CD14-positive monocyte (primary cell): ENCODE results near the gene SPAG16. TPM values are rescaled to one million over a fixed set of nuclear protein-coding genes. Genes with fewer than 3 reads are reported as not detected.

ENCODE experiments used
- DNase-seq, 3 donors: peaks; one replicate each; pipeline ENCODE4 v3.0.0-alpha.2; 2011 to 2022
- H2AFZ ChIP-seq: 2 replicates; pipeline ENCODE4 v1.6.0; 2012; ENCODE audit warnings: mild to moderate bottlenecking, low read depth, low read length, inconsistent platforms; ENCODE audit not compliant: insufficient read depth, poor library complexity, severe bottlenecking
- H3K27ac ChIP-seq, 2 donors: 1 replicate in 1 of 2; 2 replicates in 1 of 2; pipeline ENCODE4 v1.5.1; 2012 to 2013; ENCODE audit warnings: low read length in 2 of 2, control low read depth in 1 of 2, inconsistent platforms in 1 of 2, low read depth in 1 of 2, mild to moderate bottlenecking in 1 of 2
- H3K27me3 ChIP-seq, 2 donors: one replicate each; pipeline versions ENCODE4 v1.6.0 to v1.6.1; 2011 to 2013; ENCODE audit warnings: low read length in 2 of 2; ENCODE audit not compliant: control insufficient read depth in 2 of 2, insufficient read depth in 2 of 2
- H3K36me3 ChIP-seq, 2 donors: replicated peaks in 1 of 2; 1 replicate in 1 of 2; 2 replicates in 1 of 2; pipeline versions ENCODE4 v1.5.1 to v1.6.1; 2012 to 2013; ENCODE audit warnings: low read length in 2 of 2, control low read depth in 1 of 2, inconsistent platforms in 1 of 2, mild to moderate bottlenecking in 1 of 2; ENCODE audit not compliant: insufficient read depth in 2 of 2, control insufficient read depth in 1 of 2
- H3K4me1 ChIP-seq, 2 donors: 1 replicate in 1 of 2; 2 replicates in 1 of 2; pipeline versions ENCODE4 v1.5.1 to v1.6.1; 2012 to 2013; ENCODE audit warnings: low read length in 2 of 2, control low read depth in 1 of 2, inconsistent platforms in 1 of 2, mild to moderate bottlenecking in 1 of 2, moderate library complexity in 1 of 2; ENCODE audit not compliant: insufficient read depth in 2 of 2, control insufficient read depth in 1 of 2
- H3K4me2 ChIP-seq: replicated peaks from 2 replicates; pipeline ENCODE3; 2012; ENCODE audit warnings: low read length, moderate library complexity, mild to moderate bottlenecking; ENCODE audit not compliant: poor library complexity, severe bottlenecking; ENCODE audit errors: extremely low read depth
- H3K4me3 ChIP-seq, 3 experiments: fragments of 200-600 bp in 1 of 3; sonication (generic) in 1 of 3; replicated peaks in 1 of 3; 1 replicate in 2 of 3; 2 replicates in 1 of 3; pipeline ENCODE4 v1.5.1; 2011 to 2013; ENCODE audit warnings: low read length in 3 of 3, mild to moderate bottlenecking in 3 of 3, control low read depth in 2 of 3, low read depth in 2 of 3, inconsistent platforms in 1 of 3, moderate library complexity in 1 of 3
- H3K79me2 ChIP-seq: 2 replicates; pipeline ENCODE4 v1.6.0; 2012; ENCODE audit warnings: mild to moderate bottlenecking, control low read depth, inconsistent platforms, low read length, moderate library complexity; ENCODE audit not compliant: insufficient read depth
- H3K9ac ChIP-seq: 2 replicates; pipeline ENCODE4 v1.6.0; 2017; ENCODE audit warnings: low read length, mild to moderate bottlenecking; ENCODE audit not compliant: insufficient read depth, poor library complexity, severe bottlenecking
- H3K9me3 ChIP-seq, 2 donors: replicated peaks in 1 of 2; 1 replicate in 1 of 2; 2 replicates in 1 of 2; pipeline versions ENCODE4 v1.5.1 to v1.6.1; 2012 to 2013; ENCODE audit warnings: low read length in 2 of 2, control low read depth in 1 of 2; ENCODE audit not compliant: control insufficient read depth in 1 of 2, insufficient read depth in 1 of 2
- H4K20me1 ChIP-seq: 2 replicates; pipeline ENCODE4 v1.6.0; 2012; ENCODE audit warnings: mild to moderate bottlenecking, low read length, control low read depth, moderate library complexity; ENCODE audit not compliant: insufficient read depth
- H3K27ac Mint-ChIP-seq, 7 donors: one replicate each; pipeline ENCODE4 v1.8.0; 2020; ENCODE audit warnings: mild to moderate bottlenecking in 7 of 7, mixed read lengths in 7 of 7, moderate library complexity in 6 of 7, inconsistent platforms in 2 of 7
- H3K27me3 Mint-ChIP-seq, 3 donors: one replicate each; pipeline ENCODE4 v1.8.0; 2021 to 2022; ENCODE audit warnings: low read depth in 3 of 3, mild to moderate bottlenecking in 3 of 3, mixed read lengths in 3 of 3, moderate library complexity in 3 of 3, inconsistent platforms in 1 of 3
- H3K36me3 Mint-ChIP-seq, 2 donors: one replicate each; pipeline ENCODE4 v1.8.0; 2020; ENCODE audit warnings: mixed read lengths in 2 of 2, inconsistent platforms in 1 of 2, mild to moderate bottlenecking in 1 of 2
- H3K4me1 Mint-ChIP-seq: one replicate; pipeline ENCODE4 v1.8.0; 2020; ENCODE audit warnings: mild to moderate bottlenecking, mixed read lengths
- H3K4me3 Mint-ChIP-seq, 2 donors: one replicate each; pipeline ENCODE4 v1.8.0; 2020; ENCODE audit warnings: mild to moderate bottlenecking in 2 of 2, mixed read lengths in 2 of 2, moderate library complexity in 1 of 2
- H3K9me3 Mint-ChIP-seq, 7 donors: one replicate each; pipeline ENCODE4 v1.8.0; 2020 to 2022; ENCODE audit warnings: mixed read lengths in 7 of 7, mild to moderate bottlenecking in 6 of 7, moderate library complexity in 6 of 7, inconsistent platforms in 2 of 7
- CTCF ChIP-seq: fragments of 200-600 bp; IDR thresholded peaks from one replicate; pipeline ENCODE4 v1.8.0; 2022; ENCODE audit warnings: antibody characterized with exemption, mild to moderate bottlenecking
- WGBS: methylation state at CpG from one replicate; pipeline ENCODE4 v1.1.5; 2013; ENCODE audit warnings: missing lambda C conversion rate; ENCODE audit not compliant: insufficient coverage; 5-methylcytosine and 5-hydroxymethylcytosine counted together
- intact Hi-C, 2 donors: fragments of 100-400 bp; cut with micrococcal nuclease; formaldehyde crosslinking; loops; one replicate each; pipeline versions ENCODE4 v1.15.0 to v1.15.1; 2023
- polyA plus RNA-seq, 3 donors: library from polyadenylated mRNA; depleted of rRNA in 1 of 3; unstranded in 2 of 3; stranded (reverse) in 1 of 3; fragments of 300-500 nt in 2 of 3; fragments of >200 nt in 1 of 3; fragmentation: Illumina TruSeq in 2 of 3; gene quantifications; 1 replicate in 2 of 3; 2 replicates in 1 of 3; pipeline ENCODE4 v1.2.3, GENCODE V29; 2012 to 2021

SPAG16 gene
- polyA plus RNA-seq, 3 donors = 0.12 to 0.30 TPM; not detected in 1

GRCh38 chr2:213566846-213567245 lies 282.6 kb downstream of the SPAG16 start:
- intact Hi-C loops = no loop called here
- no peak overlapping the region for H2AFZ ChIP-seq
- no peak overlapping the region for H3K4me2 ChIP-seq
- Mint-ChIP-seq H3K4me3 (no peak overlapping the region), H3K9me3 (peaks cover 0 to 10% (median 4%) of the 10 kb centered on the region in 7 donors), H3K36me3 (no peaks in the 10 kb centered on the region), H3K27ac (no peak overlapping the region), H3K4me1 (no peaks in the 10 kb centered on the region), H3K27me3 (no peaks in the 10 kb centered on the region)
- no peak for DNase-seq
- H3K36me3 ChIP-seq = no peaks in the 10 kb centered on the region
- H3K27me3 ChIP-seq = no peaks in the 10 kb centered on the region
- TF ChIP-seq CTCF = no peak
- no peaks in the 10 kb centered on the region for H3K4me1 ChIP-seq
- no peaks in the 10 kb centered on the region for H3K79me2 ChIP-seq
- no peak overlapping the region for H3K27ac ChIP-seq
- no peak overlapping the region for H3K4me3 ChIP-seq
- H4K20me1 ChIP-seq = no peaks in the 10 kb centered on the region
- H3K9ac ChIP-seq = no peak overlapping the region
- H3K9me3 ChIP-seq = peaks cover 0 to 8% of the 10 kb centered on the region in 2 donors

- no peaks in the 10 kb centered on the region for H3K27me3 ChIP-seq
- intact Hi-C loops = no loop called here
- H2AFZ ChIP-seq = no peak overlapping the region
- H3K27ac ChIP-seq = no peak overlapping the region
- TF ChIP-seq CTCF = no peak
- Mint-ChIP-seq H3K36me3 (no peaks in the 10 kb centered on the region), H3K9me3 (peaks cover 0 to 12% (median 4%) of the 10 kb centered on the region in 7 donors), H3K4me1 (no peaks in the 10 kb centered on the region), H3K4me3 (no peak overlapping the region), H3K27me3 (peaks cover 0 to 3% (median 0%) of the 10 kb centered on the region in 3 donors), H3K27ac (no peak overlapping the region)
- H3K9ac ChIP-seq = no peak overlapping the region
- H3K9me3 ChIP-seq = peaks cover 0 to 4% of the 10 kb centered on the region in 2 donors
- no CpG with 5 or more reads among the region's 1 CpG for WGBS
- H3K36me3 ChIP-seq = no peaks in the 10 kb centered on the region
- no peaks in the 10 kb centered on the region for H3K4me1 ChIP-seq
- no peaks in the 10 kb centered on the region for H3K79me2 ChIP-seq
- H3K4me2 ChIP-seq = no peak overlapping the region
- H4K20me1 ChIP-seq = no peaks in the 10 kb centered on the region
- DNase-seq = no peak
- no peak overlapping the region for H3K4me3 ChIP-seq
Measured at GRCh38 chr2:213609570-213610170, 325.4 kb downstream of the SPAG16 start.
